Activated CD4-positive, alpha-beta T cell treated with anti-CD3 and anti-CD28 coated beads, Interleukin-2, amount 10 ng/mL, durations not matched to agents 24 days and 14 days (primary cell): ENCODE results near the gene GORASP1. TPM values are rescaled to one million over a fixed set of nuclear protein-coding genes. Genes with fewer than 3 reads are reported as not detected.

Experiments
- DNase-seq: peaks from one replicate; pipeline ENCODE4 v3.0.0; 2022
- H3K27ac Mint-ChIP-seq: one replicate; pipeline ENCODE4 v1.8.0; 2022; ENCODE audit warnings: mild to moderate bottlenecking, mixed read lengths
- H3K27me3 Mint-ChIP-seq: one replicate; pipeline ENCODE4 v1.8.0; 2022; ENCODE audit warnings: mixed read lengths
- H3K36me3 Mint-ChIP-seq: one replicate; pipeline ENCODE4 v1.8.0; 2022; ENCODE audit warnings: low read depth, mild to moderate bottlenecking, mixed read lengths
- H3K4me1 Mint-ChIP-seq: one replicate; pipeline ENCODE4 v1.8.0; 2021; ENCODE audit warnings: mixed read lengths
- H3K4me3 Mint-ChIP-seq: one replicate; pipeline ENCODE4 v1.8.0; 2022; ENCODE audit warnings: mild to moderate bottlenecking, moderate library complexity, mixed read lengths
- H3K9me3 Mint-ChIP-seq: one replicate; pipeline ENCODE4 v1.8.0; 2021; ENCODE audit warnings: mixed read lengths
- intact Hi-C: fragments of 100-400 bp; cut with micrococcal nuclease; formaldehyde crosslinking; loops from one replicate; pipeline ENCODE4 v1.15.1; 2023
- total RNA-seq: library from RNA; stranded (reverse); gene quantifications from 2 replicates; pipeline ENCODE4 v1.2.3, GENCODE V29; 2022

The GORASP1 gene
- total RNA-seq, 1 donor from 2014 or later: 32.1 TPM

DNA sequence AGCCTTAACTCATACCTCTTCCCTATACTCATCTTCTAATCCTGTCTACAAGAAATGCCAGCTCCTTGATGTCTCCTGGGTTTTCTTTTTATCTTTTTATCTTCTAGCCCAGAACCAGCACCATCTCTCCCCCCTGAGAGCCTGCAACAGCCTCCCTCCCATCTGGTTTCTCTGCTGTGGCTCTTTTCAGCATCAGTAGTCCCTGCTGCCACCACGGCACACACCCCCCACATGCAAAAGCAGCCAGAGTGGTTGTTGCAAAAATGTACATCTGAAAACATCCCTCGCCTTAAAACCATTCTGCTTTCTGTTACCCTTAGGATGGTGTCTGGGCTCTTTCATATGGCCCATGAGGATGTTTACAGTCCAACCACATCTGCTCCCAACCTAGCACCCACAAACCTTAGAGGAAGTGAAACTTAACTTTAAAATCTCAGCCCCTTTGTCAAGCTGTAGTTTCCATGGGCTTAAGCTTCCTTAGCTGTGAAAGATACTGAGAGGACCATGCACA, 828 bp upstream of the GORASP1 start:
- H3K9me3 Mint-ChIP-seq: no peaks in the 10 kb centered on the region
- peak; percentile 88 for DNase-seq

DNA sequence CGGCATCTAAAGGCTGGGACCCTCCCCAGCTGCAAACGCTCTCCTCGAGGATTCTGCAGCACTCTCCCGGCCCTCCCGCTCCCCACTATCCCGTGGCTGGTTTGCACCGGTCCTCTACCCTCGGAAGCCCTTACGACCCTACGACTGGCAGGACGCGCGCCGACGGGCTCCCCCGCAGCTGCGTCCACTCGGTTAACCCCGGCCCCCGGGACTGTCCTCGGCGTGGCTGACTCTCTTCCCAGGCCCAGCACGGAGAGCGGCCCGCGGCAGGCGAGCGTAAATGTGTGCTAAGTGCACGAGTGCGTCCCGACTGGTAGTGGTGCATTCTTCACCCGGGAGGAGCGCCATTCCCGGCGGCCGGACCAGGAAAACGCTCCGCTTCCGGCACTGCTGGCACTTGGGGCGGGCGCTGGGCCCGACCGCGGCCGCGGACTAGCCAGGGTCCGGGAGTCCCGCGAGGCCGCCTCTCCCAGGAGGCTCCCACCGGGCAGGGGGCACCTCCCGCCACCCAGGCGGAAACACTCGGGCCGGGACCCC, 508 bp downstream of the GORASP1 start:
- Mint-ChIP-seq H3K36me3 (peaks cover 12% of the 10 kb centered on the region), H3K4me3 (peak overlapping the region; percentile 92), H3K9me3 (no peaks in the 10 kb centered on the region), H3K4me1 (peaks cover 54% of the 10 kb centered on the region), H3K27ac (peak overlapping the region; percentile 56), H3K27me3 (no peaks in the 10 kb centered on the region)
- no peak for DNase-seq
- intact Hi-C loops: loop anchor here (1.0 to 5.0 kb wide), 4 partner anchors 40 to 275 kb away; partner anchors contain the start of genes SCN11A and SLC25A38

More for the DNA sequence above, 828 bp upstream of the GORASP1 start:
- Mint-ChIP-seq H3K27me3 (no peaks in the 10 kb centered on the region), H3K36me3 (peaks cover 8% of the 10 kb centered on the region), H3K4me1 (peaks cover 45% of the 10 kb centered on the region), H3K27ac (peak overlapping the region; percentile 89), H3K4me3 (peak overlapping the region; percentile 90)
- intact Hi-C loops: loop anchor here (5.0 kb wide), 1 partner anchor 274 kb away; the partner anchor contains the start of gene SLC25A38

DNA sequence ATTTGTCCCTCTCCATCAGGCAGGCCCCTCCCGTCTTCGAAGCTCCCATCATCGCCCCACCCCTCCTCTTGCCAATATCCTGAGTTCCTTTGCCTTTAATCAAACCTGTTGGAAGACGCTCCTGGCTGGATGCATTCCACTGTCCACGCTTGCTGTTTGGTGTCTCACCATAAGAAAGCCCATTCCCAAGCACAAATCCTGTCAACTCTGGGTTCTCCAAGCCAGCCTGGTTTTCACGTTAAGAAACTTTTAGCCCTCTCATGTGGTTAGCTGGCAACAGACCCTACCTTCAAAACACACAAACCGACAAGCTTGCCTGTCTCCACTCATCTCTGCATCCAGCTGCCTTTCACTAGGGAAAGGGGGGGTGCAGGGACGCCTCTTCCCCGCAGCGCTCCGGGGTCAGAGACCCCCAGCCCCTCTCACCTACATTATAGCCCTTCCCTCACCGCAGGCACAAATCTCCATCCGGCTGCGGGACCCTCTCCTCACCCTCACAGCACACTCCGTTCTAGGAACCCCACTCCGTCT, 1.1 kb downstream of the GORASP1 start:
- intact Hi-C loops: loop anchor here (2.0 to 5.0 kb wide), 2 partner anchors 74 to 276 kb away; partner anchors contain the start of gene SLC25A38
- no peaks in the 10 kb centered on the region for H3K27me3 Mint-ChIP-seq
- peaks cover 57% of the 10 kb centered on the region for H3K4me1 Mint-ChIP-seq
- H3K27ac Mint-ChIP-seq: peak overlapping the region; percentile 80
- no peak for DNase-seq
- peaks cover 12% of the 10 kb centered on the region for H3K36me3 Mint-ChIP-seq
- peak overlapping the region; percentile 92 for H3K4me3 Mint-ChIP-seq
- H3K9me3 Mint-ChIP-seq: no peaks in the 10 kb centered on the region

DNA sequence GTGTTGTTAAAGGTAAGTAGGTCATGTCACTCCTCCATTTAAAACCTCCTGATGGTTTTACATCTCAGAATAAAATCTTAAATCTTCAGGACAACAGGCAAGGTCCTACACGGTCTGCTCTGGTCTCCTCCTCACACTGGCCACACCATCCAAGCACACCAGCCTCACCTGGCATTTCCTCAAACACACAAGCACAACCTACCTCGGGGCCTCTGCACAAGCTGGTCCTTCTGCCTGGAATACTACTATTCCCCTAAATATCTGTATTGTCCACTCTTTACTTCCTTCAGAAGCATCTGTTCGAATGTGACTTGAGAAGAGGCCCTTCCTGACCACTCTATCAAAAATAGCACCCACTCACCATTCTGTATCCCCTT, 1.8 kb downstream of the GORASP1 start:
- no peak for DNase-seq
- Mint-ChIP-seq H3K27me3 (no peaks in the 10 kb centered on the region), H3K4me3 (peak overlapping the region; percentile 92), H3K4me1 (peaks cover 59% of the 10 kb centered on the region), H3K9me3 (no peaks in the 10 kb centered on the region), H3K36me3 (peaks cover 11% of the 10 kb centered on the region), H3K27ac (no peak overlapping the region)
- intact Hi-C loops: loop anchor here (2.0 to 5.0 kb wide), 2 partner anchors 75 to 277 kb away; partner anchors contain the start of gene SLC25A38

DNA sequence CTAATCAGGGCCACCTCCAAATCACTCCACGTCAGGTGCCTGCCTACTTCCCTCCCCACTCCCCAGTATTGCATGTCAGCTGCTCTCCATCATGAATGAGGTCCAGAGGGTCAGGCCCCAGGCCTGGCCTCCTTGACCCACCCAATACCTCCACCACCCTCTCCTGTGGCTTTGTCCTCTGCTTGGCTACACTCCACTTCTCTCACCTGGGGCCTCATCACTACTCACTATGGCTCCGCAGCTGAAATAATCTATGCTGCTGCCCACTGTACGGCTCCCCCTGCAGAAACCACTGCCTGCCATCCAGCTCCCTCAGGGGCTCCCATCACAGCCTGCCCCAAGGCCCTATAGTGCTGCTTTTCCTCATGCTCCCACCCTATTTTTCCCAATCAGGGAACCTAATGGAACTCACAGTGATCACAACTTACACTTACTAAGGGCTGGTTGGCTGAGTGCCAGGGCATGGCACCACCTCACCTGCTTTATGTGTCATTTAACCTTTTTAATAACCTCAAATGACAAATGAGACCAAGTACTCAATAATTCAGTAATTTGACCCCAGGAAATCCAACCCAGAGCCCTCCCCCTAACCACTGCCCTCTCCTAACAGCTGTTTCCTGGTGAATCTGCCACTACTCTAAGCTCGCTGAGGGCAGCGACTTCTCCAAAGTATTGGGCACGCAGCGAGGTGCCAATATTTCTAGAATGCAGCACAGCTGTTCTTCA, 2.3 kb downstream of the GORASP1 start:
- H3K9me3 Mint-ChIP-seq: no peaks in the 10 kb centered on the region
- intact Hi-C loops: loop anchor here (5.0 kb wide), 1 partner anchor 277 kb away; the partner anchor contains the start of gene SLC25A38
- H3K27me3 Mint-ChIP-seq: no peaks in the 10 kb centered on the region
- no peak overlapping the region for H3K27ac Mint-ChIP-seq
- peaks cover 10% of the 10 kb centered on the region for H3K36me3 Mint-ChIP-seq
- H3K4me3 Mint-ChIP-seq: peak overlapping the region; percentile 92
- no peak for DNase-seq
- peaks cover 59% of the 10 kb centered on the region for H3K4me1 Mint-ChIP-seq

DNA sequence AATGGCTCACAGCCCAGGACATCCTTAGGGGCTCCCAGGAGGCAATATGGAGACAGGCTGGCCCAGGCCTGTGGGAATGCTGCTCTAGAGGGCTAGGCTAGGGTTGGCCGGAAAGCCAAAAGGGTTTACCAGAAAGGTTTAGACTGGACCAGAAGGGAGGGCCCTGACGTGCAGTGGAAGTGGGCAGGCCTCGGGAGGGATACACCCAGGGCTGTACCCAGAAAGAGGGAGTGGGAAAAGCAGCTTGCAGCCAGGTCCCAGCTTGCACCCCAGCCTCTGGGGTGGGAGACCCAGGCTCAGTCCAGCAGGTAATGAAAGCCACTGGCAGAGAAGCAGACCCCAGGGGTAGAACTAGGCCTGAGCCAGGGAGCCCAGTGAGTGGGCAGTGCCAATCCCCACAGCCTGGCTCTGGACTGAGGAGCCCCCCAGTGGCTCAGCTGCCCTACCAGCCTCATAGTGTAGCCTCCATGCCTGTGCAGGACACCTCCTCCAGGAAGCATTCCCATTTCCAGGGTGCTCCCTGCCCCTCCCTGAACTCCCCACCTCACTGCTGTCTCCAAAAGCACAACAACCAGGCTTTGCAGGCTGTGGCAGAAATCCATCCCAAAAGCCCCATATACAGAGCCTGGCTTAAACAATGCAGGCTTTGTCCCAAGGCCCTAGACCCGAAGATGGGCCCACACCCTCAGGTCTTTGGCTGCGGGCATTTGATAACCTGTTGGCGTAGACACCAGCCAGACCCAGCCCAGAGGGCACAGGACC, 3.5 kb downstream of the GORASP1 start:
- no peak for DNase-seq
- no peaks in the 10 kb centered on the region for H3K27me3 Mint-ChIP-seq
- no peak overlapping the region for H3K4me3 Mint-ChIP-seq
- intact Hi-C loops: no loop called here
- H3K4me1 Mint-ChIP-seq: peaks cover 54% of the 10 kb centered on the region
- H3K9me3 Mint-ChIP-seq: no peaks in the 10 kb centered on the region
- no peak overlapping the region for H3K27ac Mint-ChIP-seq
- peaks cover 10% of the 10 kb centered on the region for H3K36me3 Mint-ChIP-seq

DNA sequence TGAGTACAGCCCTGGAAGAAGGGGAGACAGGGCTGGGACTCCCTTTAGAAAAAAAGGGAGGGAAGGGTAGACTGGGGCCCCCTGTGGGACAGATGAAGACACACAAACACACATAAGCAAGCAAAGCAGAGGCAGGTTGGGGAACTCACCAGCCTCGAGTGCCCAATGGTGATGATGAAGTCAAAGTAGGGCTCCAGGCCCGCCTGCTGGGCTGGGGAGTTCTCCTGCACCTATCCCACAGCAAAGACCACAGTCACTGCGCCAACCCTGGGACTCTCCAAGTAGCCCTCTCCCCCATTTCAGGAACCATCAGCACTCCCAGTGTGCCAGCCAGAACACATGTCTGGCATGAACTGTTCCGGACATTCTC, 4.1 kb downstream of the GORASP1 start:
- Mint-ChIP-seq H3K4me1 (peaks cover 48% of the 10 kb centered on the region), H3K9me3 (no peaks in the 10 kb centered on the region), H3K4me3 (no peak overlapping the region), H3K27me3 (no peaks in the 10 kb centered on the region), H3K27ac (no peak overlapping the region), H3K36me3 (peaks cover 10% of the 10 kb centered on the region)
- no peak for DNase-seq
- intact Hi-C loops: no loop called here

DNA sequence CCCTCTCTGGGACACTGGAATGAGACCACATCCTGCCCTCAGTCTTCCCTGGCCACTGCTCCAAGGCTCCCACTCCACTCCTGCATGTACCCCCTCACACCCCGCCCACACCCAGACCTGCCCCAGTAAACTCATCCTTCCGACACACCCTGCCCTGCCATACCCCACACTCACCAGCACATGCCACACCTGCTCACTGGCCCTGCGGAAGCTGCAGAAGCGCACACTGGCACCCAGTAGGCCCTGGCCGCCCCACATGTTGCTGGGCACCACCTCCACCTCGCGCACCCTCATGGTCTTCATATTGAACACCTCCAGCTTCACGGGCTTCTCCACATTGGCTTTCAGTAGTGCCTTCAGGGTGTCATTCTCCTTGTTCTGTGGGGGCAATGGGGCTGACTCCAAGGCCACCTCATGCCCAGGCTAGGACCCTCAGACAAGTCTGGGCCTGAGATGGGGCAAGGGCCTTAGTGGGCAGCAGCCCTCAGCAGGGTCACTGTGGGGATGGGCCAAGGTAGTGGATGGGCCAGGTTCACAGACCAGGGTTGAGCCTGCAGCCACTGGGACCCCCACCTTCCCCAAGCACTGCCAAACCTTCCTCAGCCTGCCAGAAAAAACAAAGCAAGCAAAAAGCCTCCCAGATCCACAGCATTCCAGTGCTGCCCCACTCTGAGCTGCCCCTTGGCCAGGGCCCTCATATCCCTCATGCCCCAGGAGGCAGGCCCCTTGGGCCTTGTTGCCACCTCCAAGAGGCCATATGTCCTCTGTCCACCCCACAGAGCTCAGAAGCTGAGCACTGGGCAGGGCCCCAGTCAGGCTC, 4.7 kb downstream of the GORASP1 start:
- Mint-ChIP-seq H3K9me3 (no peaks in the 10 kb centered on the region), H3K27me3 (no peaks in the 10 kb centered on the region), H3K36me3 (peaks cover 8% of the 10 kb centered on the region), H3K4me1 (peaks cover 42% of the 10 kb centered on the region), H3K27ac (no peak overlapping the region), H3K4me3 (no peak overlapping the region)
- intact Hi-C loops: no loop called here
- DNase-seq: no peak

DNA sequence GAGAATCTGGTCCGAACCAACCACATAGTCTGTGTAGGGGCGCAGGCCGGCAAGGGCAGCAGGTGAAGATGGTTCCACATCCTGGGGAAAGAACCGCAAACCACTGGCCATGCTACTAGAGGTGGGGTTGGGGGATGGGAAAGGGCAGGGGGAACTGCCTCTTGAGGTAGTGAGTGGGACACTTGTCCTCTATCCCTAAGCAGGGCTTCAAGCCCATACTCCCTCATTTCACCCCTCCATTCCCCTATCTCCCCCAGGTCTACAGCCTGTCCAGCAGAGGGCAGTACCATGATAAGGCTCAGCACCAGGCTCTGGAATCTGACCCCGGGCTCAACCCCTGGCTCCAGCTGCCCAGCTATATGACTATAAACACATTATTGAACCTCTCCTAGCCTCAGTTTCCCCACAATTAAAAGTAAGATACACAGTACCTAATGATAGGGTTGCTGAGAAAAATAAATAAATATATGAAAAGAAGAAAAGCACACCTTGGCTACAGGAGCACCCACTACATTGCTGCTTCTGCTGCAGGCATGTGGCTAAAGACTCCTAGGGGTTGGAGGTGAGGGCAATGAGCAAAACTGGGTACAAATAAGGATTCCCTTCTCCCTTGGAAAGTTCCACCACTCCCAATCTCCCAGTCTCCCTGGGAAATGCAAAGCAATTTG, 6.3 kb downstream of the GORASP1 start:
- Mint-ChIP-seq H3K27me3 (no peaks in the 10 kb centered on the region), H3K4me3 (no peak overlapping the region), H3K9me3 (no peaks in the 10 kb centered on the region), H3K27ac (no peak overlapping the region), H3K36me3 (peaks cover 21% of the 10 kb centered on the region), H3K4me1 (peaks cover 34% of the 10 kb centered on the region)
- DNase-seq: peak; percentile 83
- intact Hi-C loops: loop anchor here (1.0 kb wide), 1 partner anchor 187 kb away; no protein-coding TSS in a partner anchor

DNA sequence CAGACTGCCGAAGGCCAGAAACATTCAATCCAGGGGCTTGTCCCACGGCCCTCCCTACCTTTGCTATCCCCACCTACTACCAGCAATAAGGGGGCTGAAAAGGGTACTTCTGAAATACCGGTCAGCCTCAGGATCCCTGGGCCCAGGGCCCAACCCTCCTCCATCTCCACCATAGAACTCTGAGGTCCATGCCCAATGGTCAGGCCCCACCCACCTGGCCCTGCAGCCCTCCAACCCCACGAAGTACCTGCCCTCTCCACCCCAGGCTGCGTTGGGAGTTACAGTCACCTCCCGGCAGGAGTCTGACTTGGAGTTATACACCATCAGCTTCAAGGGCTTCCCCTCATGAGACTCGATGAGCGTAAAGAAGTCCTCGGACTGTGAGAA, 6.9 kb downstream of the GORASP1 start:
- Mint-ChIP-seq H3K4me1 (peaks cover 27% of the 10 kb centered on the region), H3K9me3 (no peaks in the 10 kb centered on the region), H3K27me3 (no peaks in the 10 kb centered on the region), H3K27ac (no peak overlapping the region), H3K4me3 (no peak overlapping the region), H3K36me3 (peaks cover 16% of the 10 kb centered on the region)
- no peak for DNase-seq
- intact Hi-C loops: no loop called here

DNA sequence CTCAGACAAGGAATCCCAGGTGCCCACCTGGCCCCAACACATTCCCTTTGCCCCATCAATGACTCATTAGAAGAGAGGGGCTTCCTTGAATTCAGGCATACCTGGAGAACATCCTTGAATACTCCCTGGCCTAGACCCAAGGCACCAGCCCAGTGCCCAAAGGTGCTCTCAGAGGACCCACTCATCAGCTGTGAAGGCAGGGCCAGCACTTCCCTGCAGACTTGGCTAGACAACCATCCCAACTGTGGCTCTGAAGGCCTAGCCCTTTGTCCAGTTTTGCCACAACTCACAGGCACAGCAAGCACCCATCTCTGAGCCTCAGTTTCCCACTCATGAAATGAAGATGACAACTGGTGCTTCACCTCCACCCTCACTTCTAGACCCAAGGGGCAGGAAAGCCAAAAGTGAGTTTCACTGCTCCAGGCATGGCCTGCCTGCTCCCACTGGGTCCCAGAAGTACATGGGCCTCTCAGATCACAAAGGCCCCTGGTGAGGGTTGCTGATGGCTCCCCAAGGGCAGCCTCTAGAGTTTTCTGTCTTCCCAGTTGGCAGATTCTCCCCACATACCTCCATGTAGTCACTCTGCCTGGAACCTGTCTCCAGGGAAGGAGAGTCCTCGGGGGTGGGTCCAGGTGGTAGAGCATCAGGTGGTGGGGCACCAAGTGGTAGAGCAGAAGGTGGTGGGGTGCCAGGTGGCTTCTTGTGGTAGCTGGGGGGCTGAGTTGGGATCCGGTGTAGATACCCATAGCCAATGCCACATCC, 7.5 kb downstream of the GORASP1 start:
- Mint-ChIP-seq H3K27ac (no peak overlapping the region), H3K27me3 (no peaks in the 10 kb centered on the region), H3K4me3 (no peak overlapping the region), H3K9me3 (no peaks in the 10 kb centered on the region), H3K36me3 (peaks cover 22% of the 10 kb centered on the region), H3K4me1 (peaks cover 21% of the 10 kb centered on the region)
- intact Hi-C loops: no loop called here
- DNase-seq: no peak

DNA sequence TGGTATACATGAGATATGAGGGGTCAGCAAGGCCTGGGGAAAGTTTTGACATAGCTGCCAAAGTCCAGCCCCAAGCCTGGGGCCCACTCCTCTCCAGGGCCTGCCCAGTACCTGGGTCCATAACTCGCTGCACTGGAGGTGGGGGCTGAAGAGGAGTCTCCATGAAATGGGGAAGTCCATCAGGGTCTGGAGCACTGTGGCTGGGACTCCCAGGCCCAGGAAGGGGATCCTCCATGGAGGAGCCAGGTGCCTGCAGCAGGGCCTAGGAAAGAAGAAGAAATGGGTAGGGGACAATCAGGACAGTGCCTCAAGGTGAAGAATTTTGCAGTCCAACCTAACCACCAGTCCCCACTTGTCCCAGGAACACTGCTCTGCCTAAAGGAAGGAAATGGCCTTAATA, 8.2 kb downstream of the GORASP1 start:
- DNase-seq: no peak
- Mint-ChIP-seq H3K4me1 (peaks cover 20% of the 10 kb centered on the region), H3K36me3 (peaks cover 27% of the 10 kb centered on the region), H3K4me3 (no peak overlapping the region), H3K27ac (no peak overlapping the region), H3K9me3 (no peaks in the 10 kb centered on the region), H3K27me3 (no peaks in the 10 kb centered on the region)
- intact Hi-C loops: no loop called here
